K562 (cell line): ENCODE measurements around the gene ERLIN1. TPM values are rescaled to one million over a fixed set of nuclear protein-coding genes. Genes with fewer than 3 reads are reported as not detected.

Experiments used
- ATAC-seq: fragments of 200-7000 bp; cut with Tn5 transposase; 3 replicates; pipeline ENCODE4 v1.9.1; 2020; ENCODE audit warnings: moderate library complexity
- BruUV-seq: library from RNA; stranded (reverse); fragments of 400-500 nt; replicated peaks from 2 replicates; lab custom pipeline; 2021; lab: Mats Ljungman, UMichigan
- CTCF ChIA-PET: fragments of 300-600 bp; formaldehyde crosslinking; extraction: SDS; loops from one replicate; lab custom pipeline; 2021; ENCODE audit warnings: low intra/inter-chr PET ratio; lab: Yijun Ruan, JAX
- POLR2A ChIA-PET: fragments of 300-600, 350-650 bp; sonication (Branson Sonifier 250); formaldehyde crosslinking; extraction: SDS; loops from one replicate; lab custom pipeline; 2021; ENCODE audit warnings: antibody characterized with exemption, inconsistent platforms; lab: Yijun Ruan, JAX
- DNase-seq, 4 experiments: peaks; one replicate each; pipeline versions ENCODE4 v3.0.0 to v3.0.0-alpha.2; 2011 to 2018; ENCODE audit warnings: low spot score in 3 of 4, mixed read lengths in 3 of 4; ENCODE audit errors: extremely low read depth in 1 of 4
- FAIRE-seq: peaks from 2 replicates; lab custom pipeline; 2011; peaks lifted over from hg19 to GRCh38; lab: Jason Lieb, UNC
- H2AFZ ChIP-seq: 2 replicates; pipeline ENCODE4 v1.6.0; 2011; ENCODE audit warnings: low read depth, low read length, control low read depth, inconsistent platforms
- H3K27ac ChIP-seq: fragments of 200-600 bp; 3 replicates; pipeline ENCODE4 v1.8.0; 2011; ENCODE audit warnings: low read depth, mild to moderate bottlenecking, control low read depth, inconsistent platforms, low read length, moderate library complexity, mixed read lengths; ENCODE audit errors: extremely low read depth
- H3K27me3 ChIP-seq, 2 experiments: fragments of 300-600 bp in 1 of 2; 2 replicates in 1 of 2; 3 replicates in 1 of 2; pipeline versions ENCODE4 v1.6.0 to v1.8.0; 2011; ENCODE audit warnings: inconsistent platforms in 2 of 2, low read length in 2 of 2, mild to moderate bottlenecking in 1 of 2, mixed read lengths in 1 of 2, moderate library complexity in 1 of 2; ENCODE audit not compliant: control insufficient read depth in 2 of 2, insufficient read depth in 2 of 2
- H3K36me3 ChIP-seq: fragments of 300-600 bp; 3 replicates; pipeline ENCODE4 v1.8.0; 2011; ENCODE audit warnings: mild to moderate bottlenecking, low read length, inconsistent platforms; ENCODE audit not compliant: control insufficient read depth, insufficient read depth
- H3K4me1 ChIP-seq, 2 experiments: fragments of 200-600 bp in 1 of 2; replicated peaks in 1 of 2; 2 replicates in 1 of 2; 3 replicates in 1 of 2; pipeline versions ENCODE4 v1.5.1 to v1.8.0; 2011; ENCODE audit warnings: inconsistent platforms in 2 of 2, low read length in 2 of 2, mild to moderate bottlenecking in 1 of 2, mixed read lengths in 1 of 2, moderate library complexity in 1 of 2; ENCODE audit not compliant: control insufficient read depth in 2 of 2, insufficient read depth in 2 of 2
- H3K4me2 ChIP-seq: 2 replicates; pipeline ENCODE4 v1.6.1; 2011; ENCODE audit warnings: low read length, control low read depth, inconsistent platforms, mixed read lengths; ENCODE audit not compliant: insufficient read depth
- H3K4me3 ChIP-seq: fragments of 200-600 bp; sonication (generic), shearing (Covaris generic); 2 replicates; pipeline ENCODE4 v1.5.1; 2016; ENCODE audit warnings: control low read depth, inconsistent platforms
- H3K79me2 ChIP-seq: fragments of 200-600 bp; 3 replicates; pipeline ENCODE4 v1.8.0; 2011; ENCODE audit warnings: low read length, inconsistent platforms; ENCODE audit not compliant: control insufficient read depth, insufficient read depth
- H3K9ac ChIP-seq, 2 experiments: 2 replicates each; pipeline versions ENCODE4 v1.6.0 to v1.6.1; 2011; ENCODE audit warnings: low read depth in 2 of 2, low read length in 2 of 2, control low read depth in 1 of 2, inconsistent platforms in 1 of 2, mild to moderate bottlenecking in 1 of 2, mixed read lengths in 1 of 2; ENCODE audit not compliant: insufficient read depth in 1 of 2
- H3K9me1 ChIP-seq: one replicate; pipeline ENCODE4 v1.6.0; 2011; ENCODE audit warnings: inconsistent platforms, mild to moderate bottlenecking, low read length, moderate library complexity; ENCODE audit not compliant: control insufficient read depth, insufficient read depth
- H3K9me3 ChIP-seq: replicated peaks from 2 replicates; pipeline ENCODE4 v1.5.1; 2011; ENCODE audit warnings: low read depth, low read length, inconsistent platforms; ENCODE audit not compliant: control insufficient read depth, insufficient read depth
- H4K20me1 ChIP-seq: replicated peaks from 2 replicates; pipeline ENCODE4 v1.6.1; 2011; ENCODE audit warnings: low read length, inconsistent platforms, mixed read lengths; ENCODE audit not compliant: control insufficient read depth, insufficient read depth
- FOXJ2 ChIP-seq: fragments of 200-800 bp; sonication (Bioruptor generic); IDR thresholded peaks from 2 replicates; pipeline ENCODE4 v1.6.1; 2016; ENCODE audit warnings: missing genetic modification characterization, missing compliant biosample characterization
- GTF3C2 ChIP-seq: IDR thresholded peaks from 3 replicates; pipeline ENCODE4 v1.6.1; 2011; ENCODE audit warnings: borderline replicate concordance, mild to moderate bottlenecking, moderate library complexity; ENCODE audit not compliant: insufficient read length; ENCODE audit errors: extremely low read depth
- KLF10 ChIP-seq: fragments of 250-450 bp; sonication (Bioruptor Pico); IDR thresholded peaks from 2 replicates; pipeline ENCODE4 v1.6.1; 2021; ENCODE audit warnings: matching md5 sums
- MAFG ChIP-seq: fragments of 450-650 bp; conservative IDR thresholded peaks from 2 replicates; pipeline ENCODE4 v1.6.1; 2016; ENCODE audit warnings: missing genetic modification characterization, missing compliant biosample characterization
- MAFK ChIP-seq: IDR thresholded peaks from 2 replicates; pipeline ENCODE4 v1.6.1; 2011; ENCODE audit warnings: low read length, improper control_type of control experiment
- NCOA2 ChIP-seq, 2 experiments: fragments of 450-650 bp; IDR thresholded peaks; 2 replicates each; pipeline ENCODE4 v1.6.1; 2018; ENCODE audit warnings: mild to moderate bottlenecking in 2 of 2, moderate library complexity in 1 of 2; ENCODE audit not compliant: partially characterized antibody in 2 of 2
- PPARD ChIP-seq: fragments of 250-450 bp; sonication (Bioruptor Pico); IDR thresholded peaks from 2 replicates; pipeline ENCODE4 v1.8.0; 2022; ENCODE audit warnings: inconsistent platforms, mild to moderate bottlenecking, moderate library complexity
- RBM15 ChIP-seq: fragments of 200-400 bp; formaldehyde crosslinking; IDR thresholded peaks from 2 replicates; pipeline ENCODE4 v1.6.1; 2018; ENCODE audit warnings: mild to moderate bottlenecking, low read length, moderate library complexity; ENCODE audit not compliant: insufficient read depth
- SIRT6 ChIP-seq: IDR thresholded peaks from one replicate; pipeline ENCODE4 v1.6.1; 2012; ENCODE audit warnings: low read depth, mild to moderate bottlenecking, control low read depth, inconsistent platforms, low read length, moderate library complexity
- ZKSCAN8 ChIP-seq: fragments of 200-800 bp; sonication (Bioruptor generic); IDR thresholded peaks from 2 replicates; pipeline ENCODE4 v1.6.1; 2016; ENCODE audit warnings: missing genetic modification characterization, missing compliant biosample characterization
- ZNF121 ChIP-seq: sonication (generic); formaldehyde crosslinking; conservative IDR thresholded peaks from 2 replicates; pipeline ENCODE4 v1.8.0; 2022; ENCODE audit warnings: missing genetic modification reagents
- ZNF134 ChIP-seq: fragments of 250-450 bp; sonication (Bioruptor Pico); conservative IDR thresholded peaks from 2 replicates; pipeline ENCODE4 v1.4.0; 2020
- ZNF668 ChIP-seq: fragments of 250-450 bp; sonication (Bioruptor Pico); IDR thresholded peaks from 2 replicates; pipeline ENCODE4 v1.8.0; 2022; ENCODE audit warnings: mild to moderate bottlenecking, inconsistent platforms
- WGBS: fragments of 100-300 bp; shearing (Covaris generic); methylation state at CpG from one replicate; pipeline ENCODE4 v1.1.6; 2016; ENCODE audit warnings: low coverage, mixed read lengths; ENCODE audit not compliant: insufficient coverage; ENCODE audit errors: missing lambda C conversion rate; 5-methylcytosine and 5-hydroxymethylcytosine counted together
- in situ Hi-C: fragments of 300-500 bp; cut with MboI; formaldehyde crosslinking; loops from 4 replicates; pipeline ENCODE4 v1.15.0; 2018; ENCODE audit warnings: inconsistent platforms, mixed read lengths
- intact Hi-C: fragments of 100-400 bp; cut with micrococcal nuclease; formaldehyde crosslinking; loops from 2 replicates; pipeline ENCODE4 v1.14.2; 2022
- polyA plus RNA-seq, 8 experiments: library from polyadenylated mRNA; depleted of rRNA in 4 of 8; stranded (reverse) in 5 of 8; unstranded in 3 of 8; fragments of >200 nt; fragmentation: Nextera tagmentation in 2 of 8; fragmentation: Illumina TruSeq in 1 of 8; extraction: Ambion mirVana in 2 of 8; extraction: Trizol in 1 of 8; gene quantifications; 2 replicates each; pipeline versions ENCODE4 v1.2.1 to v1.2.3, GENCODE V29; 2011 to 2014; ENCODE audit warnings: inconsistent platforms in 1 of 8, missing spikeins in 1 of 8
- total RNA-seq, 7 experiments: library from RNA; depleted of rRNA in 6 of 7; stranded (reverse); fragments of >200 nt in 6 of 7; fragmentation: Illumina TruSeq in 2 of 7; extraction: Trizol in 2 of 7; gene quantifications; 2 replicates each; pipeline versions ENCODE4 v1.2.1 to v1.2.3, GENCODE V29; 2011 to 2021; ENCODE audit warnings: low replicate concordance in 1 of 7

The ERLIN1 gene
- total and polyA plus RNA-seq, 9 of the 15 experiments (the other 6 are each of a cell fraction or from before 2014, with no cell fraction given), result 9.8 to 26.8 (median 15.5) TPM

GRCh38 chr10:100122780-100123179 is 63.0 kb downstream of the ERLIN1 start (continued):
- TF ChIP-seq KLF10 (CRISPR knock-in tag) (no peak), RBM15 (no peak), ZNF134 (CRISPR knock-in tag) (no peak)

- H3K4me3 ChIP-seq, result no peak overlapping the region
- WGBS, result 5% methylated on average over 2 of the region's 2 CpGs
- no peaks in the 10 kb centered on the region for H3K9me1 ChIP-seq
- H3K9me3 ChIP-seq, result no peaks in the 10 kb centered on the region
- H3K4me1 ChIP-seq, result no peaks in the 10 kb centered on the region
- H3K4me2 ChIP-seq, result no peak overlapping the region
- no TSS peak for BruUV-seq
- ChIA-PET POLR2A (no interaction called here), CTCF (no interaction called here)
- in situ Hi-C loops (no loop called here), intact Hi-C loops (no loop called here)
- ATAC-seq, result no peak
- no peaks in the 10 kb centered on the region for H3K36me3 ChIP-seq
- no peaks in the 10 kb centered on the region for H4K20me1 ChIP-seq
- H3K9ac ChIP-seq, result no peak overlapping the region
- no peak overlapping the region for H2AFZ ChIP-seq
- no peak overlapping the region for H3K27ac ChIP-seq
- TF ChIP-seq ZNF121 (CRISPR knock-in tag) (peak; percentile 79), SIRT6 (no peak)
- TF ChIP-seq, all 486 proteins: peak for 1
- no peak for DNase-seq
- peaks cover 0 to 16% of the 10 kb centered on the region in 2 experiments; a peak in 2 of 5 replicates for H3K27me3 ChIP-seq
- no peaks in the 10 kb centered on the region for H3K79me2 ChIP-seq
- no peak for FAIRE-seq
Observed at GRCh38 chr10:100120550-100120949, 65.3 kb downstream of the ERLIN1 start.

GRCh38 chr10:100119726-100120125 is 66.1 kb downstream of the ERLIN1 start:
- Histone ChIP-seq H2AFZ (no peak overlapping the region), H3K27ac (no peak overlapping the region), H3K79me2 (no peaks in the 10 kb centered on the region), H4K20me1 (no peaks in the 10 kb centered on the region), H3K9ac (no peak overlapping the region), H3K4me1 (no peaks in the 10 kb centered on the region), H3K9me1 (no peaks in the 10 kb centered on the region), H3K4me2 (no peak overlapping the region), H3K27me3 (peaks cover 0 to 16% of the 10 kb centered on the region in 2 experiments; a peak in 2 of 5 replicates), H3K9me3 (no peaks in the 10 kb centered on the region), H3K36me3 (no peaks in the 10 kb centered on the region), H3K4me3 (no peak overlapping the region)
- in situ Hi-C loops, result no loop called here
- DNase-seq (no peak), ATAC-seq (no peak), FAIRE-seq (no peak)
- ChIA-PET CTCF (no interaction called here), POLR2A (no interaction called here)
- BruUV-seq, result no TSS peak
- intact Hi-C loops, result no loop called here
- 10% methylated on average over 4 of the region's 4 CpGs for WGBS
- TF ChIP-seq FOXJ2 (no peak), ZKSCAN8 (CRISPR knock-in tag) (no peak), NCOA2 (IDR thresholded peaks at IDR 0.05; ENCODE audit: partially characterized antibody in 2 of 2) (no peak), MAFG (tag) (peak; percentile 26; the same call in 1 of the 2 replicates), ZNF668 (no peak), PPARD (no peak), MAFK (0 out of 2 replicates have a peak, but pooled peaks have one; percentile 8), GTF3C2 (no peak)
